Smooth muscle cell (in vitro differentiated cells): ENCODE measurements around the gene ZGRF1. TPM values are rescaled to one million over a fixed set of nuclear protein-coding genes. Genes with fewer than 3 reads are reported as not detected.
A peak's percentile ranks its signal among the peaks of the same experiment; 100 is the strongest.

ENCODE experiments used
- DNase-seq: peaks from one replicate; lab custom pipeline; 2025; ENCODE audit not compliant: unreplicated experiment; lab: John Stamatoyannopoulos, UW
- H2AFZ ChIP-seq: fragments of 200-600 bp; sonication (generic); 2 replicates; pipeline ENCODE4 v1.6.0; 2016; ENCODE audit warnings: antibody characterized with exemption, low read depth, mild to moderate bottlenecking
- H3F3A ChIP-seq: fragments of 200-600 bp; sonication (generic); 2 replicates; pipeline ENCODE4 v1.6.0; 2017; ENCODE audit warnings: antibody characterized with exemption, low read depth
- H3K27ac ChIP-seq: fragments of 200-600 bp; sonication (generic); 2 replicates; pipeline ENCODE4 v1.5.1; 2016; ENCODE audit warnings: low read depth, mild to moderate bottlenecking
- H3K27me3 ChIP-seq: fragments of 200-600 bp; sonication (generic); 2 replicates; pipeline ENCODE4 v1.6.1; 2016; ENCODE audit warnings: low read depth, mild to moderate bottlenecking
- H3K36me3 ChIP-seq: fragments of 200-600 bp; sonication (generic); 2 replicates; pipeline ENCODE4 v1.5.1; 2016; ENCODE audit warnings: low read depth
- H3K4me1 ChIP-seq: fragments of 200-600 bp; sonication (generic); 2 replicates; pipeline ENCODE4 v1.5.1; 2016; ENCODE audit warnings: low read depth
- H3K4me2 ChIP-seq: fragments of 200-600 bp; sonication (generic); 2 replicates; pipeline ENCODE4 v1.6.0; 2016; ENCODE audit warnings: mild to moderate bottlenecking
- H3K4me3 ChIP-seq: fragments of 200-600 bp; sonication (generic); 2 replicates; pipeline ENCODE4 v1.5.1; 2016; ENCODE audit warnings: mild to moderate bottlenecking
- H3K79me2 ChIP-seq: fragments of 200-600 bp; sonication (generic); 2 replicates; pipeline ENCODE4 v1.6.0; 2016; ENCODE audit warnings: low read depth, mild to moderate bottlenecking
- H3K9ac ChIP-seq: fragments of 200-600 bp; sonication (generic); 2 replicates; pipeline ENCODE4 v1.6.0; 2016; ENCODE audit warnings: low read depth
- H3K9me3 ChIP-seq: fragments of 200-600 bp; sonication (generic); replicated peaks from 2 replicates; pipeline ENCODE4 v1.5.1; 2016; ENCODE audit warnings: low read depth
- H4K20me1 ChIP-seq: fragments of 200-600 bp; sonication (generic); 2 replicates; pipeline ENCODE4 v1.6.0; 2016; ENCODE audit warnings: low read depth
- CTCF ChIP-seq: fragments of 200-600 bp; sonication (generic); IDR thresholded peaks from 2 replicates; pipeline ENCODE4 v1.5.1; 2017; ENCODE audit warnings: borderline replicate concordance, mild to moderate bottlenecking, antibody characterized with exemption; ENCODE audit not compliant: insufficient read depth, poor library complexity, severe bottlenecking
- WGBS: methylation state at CpG from one replicate; pipeline ENCODE4 v1.1.7; 2016; ENCODE audit warnings: low lambda C conversion rate; 5-methylcytosine and 5-hydroxymethylcytosine counted together
- polyA plus RNA-seq: library from polyadenylated mRNA; unstranded; fragments of >200 nt; fragmentation: Nextera tagmentation; extraction: Ambion mirVana; gene quantifications from 2 replicates; pipeline ENCODE4 v1.2.1, GENCODE V29; 2016
- total RNA-seq: library from RNA; depleted of rRNA; stranded (reverse); fragments of >200 nt; gene quantifications from 2 replicates; pipeline ENCODE4 v1.2.3, GENCODE V29; 2014

Gene ZGRF1
- total and polyA plus RNA-seq, 2 experiments from 2014 or later, result 3.3 to 7.9 TPM

- WGBS, result 40% methylated on average over 4 of the region's 4 CpGs
- no peak overlapping the region for H3K4me2 ChIP-seq
These were observed 124.9 kb downstream of the ZGRF1 start for GRCh38 chr4:112511803-112512118.

GRCh38 chr4:112511093-112511802 is 125.5 kb downstream of the ZGRF1 start:
- no peak overlapping the region for H3K9ac ChIP-seq
- TF ChIP-seq CTCF, result no peak
- H3K27me3 ChIP-seq, result peaks cover 100% of the 10 kb centered on the region
- H3K27ac ChIP-seq, result no peak overlapping the region
- peak overlapping the region; percentile 60 for H2AFZ ChIP-seq
- H3K79me2 ChIP-seq, result no peaks in the 10 kb centered on the region
- H3K4me2 ChIP-seq, result peak overlapping the region; percentile 75
- DNase-seq, result no peak
- H3K9me3 ChIP-seq, result no peaks in the 10 kb centered on the region
- no peaks in the 10 kb centered on the region for H4K20me1 ChIP-seq
- no peaks in the 10 kb centered on the region for H3F3A ChIP-seq
- H3K4me1 ChIP-seq, result peaks cover 36% of the 10 kb centered on the region
- 4% methylated on average over 40 of the region's 40 CpGs for WGBS
- no peaks in the 10 kb centered on the region for H3K36me3 ChIP-seq
- peak overlapping the region; percentile 17 for H3K4me3 ChIP-seq

More at GRCh38 chr4:112511803-112512118, 124.9 kb downstream of the ZGRF1 start:
- no peak overlapping the region for H3K9ac ChIP-seq
- no peak overlapping the region for H3K27ac ChIP-seq
- no peaks in the 10 kb centered on the region for H3K79me2 ChIP-seq
- H4K20me1 ChIP-seq, result no peaks in the 10 kb centered on the region
- H2AFZ ChIP-seq, result no peak overlapping the region
- H3K27me3 ChIP-seq, result peaks cover 100% of the 10 kb centered on the region
- no peak overlapping the region for H3K4me3 ChIP-seq
- peaks cover 41% of the 10 kb centered on the region for H3K4me1 ChIP-seq
- H3F3A ChIP-seq, result no peaks in the 10 kb centered on the region
- no peaks in the 10 kb centered on the region for H3K36me3 ChIP-seq
- DNase-seq, result no peak
- TF ChIP-seq CTCF, result no peak
- no peaks in the 10 kb centered on the region for H3K9me3 ChIP-seq

- H4K20me1 ChIP-seq, result no peaks in the 10 kb centered on the region
- TF ChIP-seq CTCF, result no peak
- no peaks in the 10 kb centered on the region for H3K79me2 ChIP-seq
- H3K9me3 ChIP-seq, result no peaks in the 10 kb centered on the region
- H3F3A ChIP-seq, result no peaks in the 10 kb centered on the region
- no peak overlapping the region for H3K27ac ChIP-seq
- 4% methylated on average over 32 of the region's 34 CpGs for WGBS
- no peak overlapping the region for H3K9ac ChIP-seq
- peak overlapping the region; percentile 60 for H2AFZ ChIP-seq
- peak overlapping the region; percentile 75 for H3K4me2 ChIP-seq
- H3K4me1 ChIP-seq, result peaks cover 30% of the 10 kb centered on the region
- H3K27me3 ChIP-seq, result peaks cover 100% of the 10 kb centered on the region
- H3K36me3 ChIP-seq, result no peaks in the 10 kb centered on the region
- DNase-seq, result no peak
- peak overlapping the region; percentile 17 for H3K4me3 ChIP-seq
These were observed 126.2 kb downstream of the ZGRF1 start for GRCh38 chr4:112510291-112511092.
